Measurements from ENCODE around the gene CA14.
"Not testable (repeated sequence)": the region's sequence is repeated elsewhere in the genome, so short reads cannot be mapped to it uniquely, and the experiment has no call there.

CA14 gene

GRCh38 chr1:150236614-150237100 lies 20.9 kb upstream of the CA14 start:
- DNase-seq, result no peak

- DNase-seq, result not testable (repeated sequence)
These were observed 20.4 kb upstream of the CA14 start for GRCh38 chr1:150237176-150237575.

DNA sequence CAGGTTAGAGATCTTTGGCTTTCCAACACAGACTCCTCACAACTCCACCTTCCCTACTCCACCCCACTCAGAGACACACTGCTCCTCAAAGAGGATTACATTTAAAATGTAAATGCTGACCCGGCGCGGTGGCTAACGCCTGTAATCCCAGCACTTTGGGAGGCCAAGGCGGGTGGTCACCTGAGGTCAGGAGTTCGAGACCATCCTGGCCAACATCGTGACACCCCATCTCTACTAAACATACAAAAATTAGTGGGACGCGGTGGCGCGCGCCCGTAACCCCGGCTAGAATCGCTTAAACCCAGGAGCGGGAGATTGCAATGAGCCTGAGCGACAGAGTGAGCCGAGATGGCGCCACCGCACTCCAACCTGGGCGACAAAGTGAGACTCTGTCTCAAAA lies 19.8 kb upstream of the CA14 start:
- DNase-seq, result no peak

DNA sequence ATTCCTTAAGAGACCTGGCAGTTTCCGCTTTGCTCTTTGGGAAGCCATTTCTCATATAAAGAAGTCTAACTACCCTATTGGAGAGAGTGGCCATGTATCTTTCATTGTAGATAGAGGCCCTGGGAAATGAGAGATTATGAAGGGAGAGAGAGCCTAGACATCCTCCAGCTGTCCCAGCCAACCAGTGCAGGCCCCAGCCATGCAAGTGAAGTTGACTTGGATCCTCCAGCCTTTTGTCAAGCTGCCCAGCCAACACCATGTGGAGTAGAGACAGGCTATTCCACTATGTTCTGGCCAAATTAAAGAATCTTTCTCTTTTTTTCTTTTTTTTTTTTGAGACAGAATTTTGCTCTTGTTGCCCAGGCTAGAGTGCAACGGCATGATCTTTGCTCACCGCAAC lies 14.6 kb upstream of the CA14 start:
- DNase-seq, result no peak

- DNase-seq, result no peak
These were observed 7.6 kb upstream of the CA14 start for GRCh38 chr1:150249936-150250335.

DNA sequence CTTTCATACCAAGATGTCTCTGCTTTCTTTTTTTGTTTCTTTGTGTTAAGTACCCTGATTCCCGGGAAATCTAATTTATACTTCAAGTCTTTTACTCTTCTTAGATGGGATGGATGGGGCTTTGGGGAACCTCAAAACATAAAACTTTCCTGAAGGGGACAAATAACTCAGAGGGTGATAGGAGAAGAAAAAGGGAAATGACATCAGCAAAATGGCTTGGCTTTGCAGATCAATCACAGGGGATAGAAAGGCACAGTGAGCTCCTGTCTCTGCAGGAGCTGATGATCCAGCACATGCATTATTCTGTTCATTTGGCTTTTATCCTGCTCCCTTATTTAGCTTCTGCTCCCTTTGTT lies 1.4 kb upstream of the CA14 start:
- no peak for DNase-seq

GRCh38 chr1:150256554-150257341 lies 826 bp upstream of the CA14 start:
- DNase-seq, result no peak

DNA sequence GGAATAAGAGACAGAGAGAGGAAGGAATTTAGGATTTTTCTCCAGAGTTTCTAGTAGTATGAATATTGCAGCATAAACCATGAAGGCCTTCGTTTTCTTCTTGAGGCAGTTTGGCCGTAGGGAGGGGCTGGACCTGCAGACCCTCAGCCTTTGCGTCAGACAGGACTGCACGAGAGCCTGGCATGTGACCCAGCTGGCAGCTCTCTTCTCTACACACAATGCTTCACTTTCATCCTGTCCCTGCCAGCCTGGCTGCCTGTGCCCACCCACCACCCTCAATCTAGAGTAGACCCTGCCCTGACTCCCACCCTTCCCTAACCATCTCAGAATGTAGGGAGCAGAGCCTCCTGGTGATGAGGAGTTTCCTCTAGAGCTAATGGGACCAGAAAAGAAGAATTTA lies 1.6 kb downstream of the CA14 start:
- DNase-seq, result no peak

- no peak for DNase-seq
These were observed 2.4 kb downstream of the CA14 start for GRCh38 chr1:150259758-150260669.

- no peak for DNase-seq
These were observed 3.8 kb downstream of the CA14 start for GRCh38 chr1:150261367-150261766.

DNA sequence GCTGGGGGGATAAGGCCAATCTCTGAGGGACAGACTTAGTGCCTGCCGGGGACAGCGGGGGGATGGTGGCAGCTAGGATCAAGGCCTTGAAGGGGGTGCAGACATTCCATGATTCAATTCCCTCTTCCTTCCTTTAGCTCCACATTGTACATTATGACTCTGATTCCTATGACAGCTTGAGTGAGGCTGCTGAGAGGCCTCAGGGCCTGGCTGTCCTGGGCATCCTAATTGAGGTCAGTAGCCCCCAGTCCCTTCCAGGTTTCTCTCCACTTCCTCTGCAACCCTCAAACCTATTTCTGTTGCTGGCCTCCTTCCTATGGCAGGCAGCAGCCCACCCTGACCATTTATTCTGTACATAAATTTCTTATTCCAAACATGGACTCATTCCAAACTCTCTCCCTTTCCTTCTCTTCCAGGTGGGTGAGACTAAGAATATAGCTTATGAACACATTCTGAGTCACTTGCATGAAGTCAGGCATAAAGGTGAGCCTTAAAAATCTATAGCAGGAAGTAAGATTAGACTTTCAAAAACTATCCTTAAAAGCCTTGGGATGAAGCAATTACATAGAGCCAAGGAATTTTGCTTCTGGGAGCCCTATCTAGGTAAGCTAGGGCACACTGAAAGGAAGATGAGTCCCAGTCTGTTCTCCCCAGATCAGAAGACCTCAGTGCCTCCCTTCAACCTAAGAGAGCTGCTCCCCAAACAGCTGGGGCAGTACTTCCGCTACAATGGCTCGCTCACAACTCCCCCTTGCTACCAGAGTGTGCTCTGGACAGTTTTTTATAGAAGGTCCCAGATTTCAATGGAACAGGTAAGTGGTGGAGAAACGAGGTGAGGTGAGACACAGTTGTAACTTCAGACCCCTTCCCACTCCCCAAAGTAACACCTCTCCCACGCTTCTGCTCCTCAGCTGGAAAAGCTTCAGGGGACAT lies 5.1 kb downstream of the CA14 start:
- no peak for DNase-seq

DNA sequence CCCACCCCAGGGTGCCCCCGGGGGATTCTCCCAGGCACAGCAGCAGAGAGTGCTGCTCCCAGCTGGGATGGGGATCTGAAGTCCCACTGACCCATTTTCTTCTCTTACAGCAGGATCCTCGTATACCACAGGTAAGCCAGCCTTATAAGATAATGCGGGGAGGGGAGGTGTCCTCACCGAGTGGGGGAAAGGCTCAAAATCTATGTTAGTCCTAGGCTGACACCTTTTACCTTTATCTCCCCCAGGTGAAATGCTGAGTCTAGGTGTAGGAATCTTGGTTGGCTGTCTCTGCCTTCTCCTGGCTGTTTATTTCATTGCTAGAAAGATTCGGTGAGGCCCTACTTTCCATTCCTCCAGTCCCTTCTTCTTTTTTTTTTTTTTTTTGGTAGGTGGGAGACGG lies 6.0 kb downstream of the CA14 start:
- DNase-seq, result no peak

GRCh38 chr1:150267896-150268295 lies 10.3 kb downstream of the CA14 start:
- no peak for DNase-seq

GRCh38 chr1:150268340-150268704 lies 10.7 kb downstream of the CA14 start:
- DNase-seq, result peak; percentile 22

GRCh38 chr1:150268705-150269403 lies 11.3 kb downstream of the CA14 start, which contains the start of gene APH1A:
Gene APH1A, minus strand, starts transcription at chr1:150269016. Its CDS starts 206 bp downstream, at chr1:150268810.
- DNase-seq, result peak; percentile 95

- no peak for DNase-seq
These were observed 11.9 kb downstream of the CA14 start for GRCh38 chr1:150269451-150269850.

DNA sequence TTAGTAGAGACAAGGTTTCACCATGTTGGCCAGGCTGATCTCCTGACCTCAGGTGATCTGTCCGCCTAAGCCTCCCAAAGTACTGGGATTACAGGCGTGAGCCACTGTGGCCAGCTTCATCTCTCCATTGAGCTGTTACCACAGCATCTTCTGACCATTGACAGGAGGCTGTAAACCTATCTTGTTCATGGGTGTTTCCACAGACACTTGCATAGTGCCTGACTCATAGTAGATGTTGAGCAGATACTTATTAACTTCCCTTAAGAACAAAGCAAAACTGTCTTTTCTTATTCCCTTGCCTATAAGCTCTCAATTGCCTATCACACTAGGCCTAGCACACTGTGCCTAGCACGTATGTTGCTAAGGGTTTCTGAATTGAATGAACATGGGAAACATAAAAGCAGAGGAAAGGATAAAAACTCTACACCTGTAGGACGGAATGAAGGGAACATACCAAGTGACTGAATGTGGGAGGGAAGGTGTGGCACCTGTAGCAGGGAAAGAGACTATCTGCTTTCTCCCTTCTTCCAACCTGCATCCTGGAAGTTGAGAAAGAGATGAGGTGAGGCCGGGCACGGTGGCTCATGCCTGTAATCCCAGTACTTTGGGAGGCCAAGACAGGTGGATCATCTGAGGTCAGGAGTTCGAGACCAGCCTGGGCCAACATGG lies 13.9 kb downstream of the CA14 start:
- no peak for DNase-seq

- DNase-seq, result no peak
These were observed 15.7 kb downstream of the CA14 start for GRCh38 chr1:150273311-150273710.

DNA sequence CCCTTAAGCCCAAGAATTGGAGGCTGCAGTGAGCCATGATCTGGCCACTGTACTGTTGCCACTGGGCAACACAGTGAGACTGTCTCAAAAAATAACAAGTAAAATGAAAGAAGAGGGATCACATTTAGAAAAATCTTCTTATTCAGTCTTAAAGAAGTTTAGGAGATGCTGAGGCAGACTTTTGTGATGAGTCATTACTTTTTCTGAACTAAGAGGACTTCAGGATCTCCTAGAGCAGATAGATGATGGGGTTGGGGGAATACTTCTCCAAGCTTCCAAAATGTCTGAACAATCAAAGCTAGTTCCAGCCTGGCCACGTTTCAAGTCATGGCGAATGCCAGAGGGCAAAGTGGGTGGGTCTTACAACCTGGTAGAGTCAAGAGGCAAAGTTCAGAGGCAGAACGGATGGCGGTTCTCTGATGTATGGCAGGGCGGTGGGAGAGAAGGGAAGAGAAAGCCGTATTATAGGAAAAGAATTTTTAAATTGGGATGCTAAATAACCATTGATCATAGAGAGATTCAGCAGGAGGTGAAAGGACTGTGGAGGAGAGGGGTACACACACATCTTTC lies 22.6 kb downstream of the CA14 start:
- DNase-seq, result no peak

DNA sequence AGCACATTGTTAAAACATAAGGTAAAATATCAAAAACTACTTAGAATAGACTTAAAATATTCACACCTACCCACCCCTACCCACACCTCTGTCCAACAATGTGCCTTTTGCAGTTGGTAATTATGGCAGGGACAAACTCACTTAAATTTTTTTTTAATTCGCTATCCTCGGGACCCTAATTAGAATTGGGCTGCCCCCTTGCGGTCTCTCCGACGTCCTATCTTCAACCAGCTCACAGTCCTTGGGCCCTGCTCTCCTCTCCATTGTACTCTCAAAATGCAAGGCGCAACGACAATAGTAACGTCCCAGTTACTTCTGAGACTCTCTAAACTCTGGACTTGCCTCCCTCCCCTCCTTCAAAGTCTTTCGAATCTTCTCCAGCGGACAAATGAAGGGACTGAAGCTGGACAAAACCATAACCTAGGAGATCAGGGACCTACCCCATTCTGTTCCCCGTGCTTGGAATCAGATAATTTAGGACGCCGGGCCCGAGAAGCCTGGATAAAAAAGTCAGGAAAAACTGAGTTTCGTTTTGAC lies 23.7 kb downstream of the CA14 start:
- DNase-seq, result peak; percentile 27

Measured in stimulated activated naive CD4-positive, alpha-beta T cell treated with Interleukin-2 at 50 U/mL for 16 hours (primary cell).